Measurements from ENCODE around the gene TTC7B. TPM values are rescaled to one million over a fixed set of nuclear protein-coding genes. Genes with fewer than 3 reads are reported as not detected.

TTC7B gene
- total and polyA plus RNA-seq, 9 donors: 17.6 to 44.7 (median 38.0) TPM

DNA sequence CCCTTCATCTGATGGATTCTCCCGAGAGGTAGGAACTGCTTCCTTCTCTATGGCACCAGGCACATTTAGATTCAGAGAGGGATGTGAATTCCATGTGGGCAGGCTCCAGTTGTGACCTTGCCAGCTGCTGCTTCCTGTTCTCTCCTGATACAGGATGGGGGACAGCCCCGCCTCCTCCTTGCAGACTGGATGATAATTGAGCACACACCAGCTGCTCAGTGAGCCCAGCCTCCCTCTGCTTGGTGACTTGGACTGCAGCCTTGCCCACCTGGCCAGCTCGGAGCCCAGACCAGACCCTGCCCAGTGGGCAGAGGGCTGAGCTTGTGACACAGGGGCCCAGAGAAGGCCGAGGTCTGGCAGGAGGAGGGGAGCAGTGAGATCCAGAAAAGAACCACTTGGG lies 329.2 kb downstream of the TTC7B start:
- no peak overlapping the region for H3K4me3 ChIP-seq (ENCODE audit: low read length)
- DNase-seq: peak; percentile 66

DNA sequence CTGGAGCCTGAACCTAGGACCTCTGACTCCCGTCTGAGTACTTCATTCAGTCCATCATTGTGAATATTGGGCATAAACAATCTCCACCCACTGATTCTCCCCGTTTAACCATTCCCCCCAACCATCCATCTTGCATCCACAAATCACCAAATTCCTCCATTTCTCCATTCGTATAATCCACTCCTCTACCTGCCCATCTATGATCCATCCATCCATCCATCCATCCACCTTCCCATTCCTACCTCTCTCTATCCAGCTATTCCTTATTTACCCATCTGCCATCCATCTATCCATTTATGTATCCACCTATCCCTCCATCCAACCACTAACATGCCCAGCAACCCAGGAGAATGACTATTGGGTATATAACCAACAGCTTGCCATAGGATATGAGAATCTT lies 331.9 kb downstream of the TTC7B start:
- Histone ChIP-seq H3K4me1 (ENCODE audit: control insufficient read depth, insufficient read depth, low read length) (peaks cover 16% of the 10 kb centered on the region), H3K9me3 (replicated peaks; ENCODE audit: control insufficient read depth, low read depth, low read length) (peaks cover 2% of the 10 kb centered on the region), H3K27ac (ENCODE audit: low read length) (peak overlapping the region; percentile 50), H3K4me3 (ENCODE audit: low read length) (no peak overlapping the region), H3K36me3 (ENCODE audit: control insufficient read depth, insufficient read depth, low read length) (no peaks in the 10 kb centered on the region), H3K27me3 (ENCODE audit: control insufficient read depth, insufficient read depth, low read length) (no peaks in the 10 kb centered on the region)
- 78% methylated on average over 3 of the region's 3 CpGs for WGBS (ENCODE audit: insufficient coverage)
- no peak for DNase-seq

More for the DNA sequence above, 329.2 kb downstream of the TTC7B start:
- Histone ChIP-seq H3K27me3 (ENCODE audit: control insufficient read depth, insufficient read depth, low read length) (no peaks in the 10 kb centered on the region), H3K4me1 (ENCODE audit: control insufficient read depth, insufficient read depth, low read length) (peaks cover 37% of the 10 kb centered on the region), H3K36me3 (ENCODE audit: control insufficient read depth, insufficient read depth, low read length) (no peaks in the 10 kb centered on the region), H3K27ac (ENCODE audit: low read length) (no peak overlapping the region), H3K9me3 (replicated peaks; ENCODE audit: control insufficient read depth, low read depth, low read length) (no peaks in the 10 kb centered on the region)
- 11% methylated on average over 2 of the region's 4 CpGs for WGBS (ENCODE audit: insufficient coverage)

DNA sequence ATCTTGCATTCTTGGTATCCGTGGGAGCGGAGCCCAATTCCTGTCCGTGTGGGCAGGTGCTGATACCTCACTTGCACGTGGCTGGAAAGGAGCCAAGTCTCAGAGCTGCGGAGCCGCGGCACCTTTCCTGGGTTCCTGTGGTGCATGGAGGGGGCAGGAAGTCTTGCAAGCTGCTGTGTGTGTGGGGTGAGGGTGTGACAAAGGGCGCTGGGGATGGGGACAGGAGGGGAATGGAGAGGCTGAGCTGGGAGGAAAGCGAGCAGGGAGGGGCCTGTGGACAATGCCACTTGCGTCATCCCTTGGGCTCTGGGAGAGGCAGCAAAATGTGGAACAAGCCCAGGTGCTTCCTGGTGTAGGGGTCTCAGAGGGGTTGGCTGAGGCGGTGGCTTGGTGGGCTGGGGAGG lies 332.7 kb downstream of the TTC7B start:
- Histone ChIP-seq H3K4me1 (ENCODE audit: control insufficient read depth, insufficient read depth, low read length) (peaks cover 16% of the 10 kb centered on the region), H3K4me3 (ENCODE audit: low read length) (no peak overlapping the region), H3K36me3 (ENCODE audit: control insufficient read depth, insufficient read depth, low read length) (no peaks in the 10 kb centered on the region), H3K9me3 (replicated peaks; ENCODE audit: control insufficient read depth, low read depth, low read length) (peaks cover 2% of the 10 kb centered on the region), H3K27me3 (ENCODE audit: control insufficient read depth, insufficient read depth, low read length) (no peaks in the 10 kb centered on the region), H3K27ac (ENCODE audit: low read length) (peak overlapping the region; percentile 50)
- peak; percentile 42 for DNase-seq
- 43% methylated on average over 9 of the region's 11 CpGs for WGBS (ENCODE audit: insufficient coverage)

GRCh38 chr14:90483117-90483516 lies 333.1 kb downstream of the TTC7B start:
- no peaks in the 10 kb centered on the region for H3K36me3 ChIP-seq (ENCODE audit: control insufficient read depth, insufficient read depth, low read length)
- WGBS (ENCODE audit: insufficient coverage): 91% methylated on average over 1 of the region's 2 CpGs
- no peak overlapping the region for H3K4me3 ChIP-seq (ENCODE audit: low read length)
- peak overlapping the region; percentile 31 for H3K27ac ChIP-seq (ENCODE audit: low read length)
- no peak for DNase-seq
- H3K4me1 ChIP-seq (ENCODE audit: control insufficient read depth, insufficient read depth, low read length): peaks cover 16% of the 10 kb centered on the region
- no peaks in the 10 kb centered on the region for H3K27me3 ChIP-seq (ENCODE audit: control insufficient read depth, insufficient read depth, low read length)
- H3K9me3 ChIP-seq (replicated peaks; ENCODE audit: control insufficient read depth, low read depth, low read length): peaks cover 2% of the 10 kb centered on the region

DNA sequence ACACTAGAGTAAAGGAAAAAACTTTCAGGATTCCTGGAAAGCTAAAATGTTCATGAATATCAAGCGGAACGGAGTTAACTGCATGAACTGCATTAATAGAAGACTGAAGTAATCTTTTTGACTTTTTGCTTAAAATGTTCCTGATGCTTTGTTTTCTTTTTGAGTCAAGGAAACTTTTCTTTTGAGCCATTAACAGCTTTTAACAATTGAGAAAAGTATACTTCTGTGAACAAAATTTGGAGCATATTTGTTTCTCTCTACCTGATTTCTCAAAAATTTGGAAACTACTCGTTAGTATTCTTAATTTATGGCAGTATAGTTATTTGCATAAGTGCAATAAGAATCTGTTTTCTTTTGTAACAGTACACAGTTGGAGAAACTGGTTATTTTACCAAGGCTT lies 340.9 kb downstream of the TTC7B start:
- WGBS (ENCODE audit: insufficient coverage): no CpG with 5 or more reads among the region's 3 CpGs
- Histone ChIP-seq H3K36me3 (ENCODE audit: control insufficient read depth, insufficient read depth, low read length) (no peaks in the 10 kb centered on the region), H3K27me3 (ENCODE audit: control insufficient read depth, insufficient read depth, low read length) (no peaks in the 10 kb centered on the region), H3K4me3 (ENCODE audit: low read length) (no peak overlapping the region), H3K4me1 (ENCODE audit: control insufficient read depth, insufficient read depth, low read length) (no peaks in the 10 kb centered on the region), H3K27ac (ENCODE audit: low read length) (no peak overlapping the region), H3K9me3 (replicated peaks; ENCODE audit: control insufficient read depth, low read depth, low read length) (peaks cover 15% of the 10 kb centered on the region)
- no peak for DNase-seq

Other genes starting within 250 kb of the TTC7B start
- gene RPS6KA5, start 244.2 kb upstream of the TTC7B start, total RNA-seq: 6.2 TPM
- gene RPS6KA5, start 244.2 kb upstream of the TTC7B start, polyA plus RNA-seq (ENCODE audit: insufficient read depth in 1 of 8, insufficient read length in 8 of 8, low replicate concordance in 1 of 8): 1 to 10 TPM; 2.4 to 8.2 (median 7.0) TPM